SK-N-MC (cell line): ENCODE data around the gene MAP3K7CL.

ENCODE experiments used
- EZH2 ChIP-seq: fragments of 200-600 bp; sonication (generic); IDR thresholded peaks from one replicate; pipeline ENCODE4 v1.6.1; 2017; ENCODE audit warnings: antibody characterized with exemption
- POLR2AphosphoS5 ChIP-seq: IDR thresholded peaks from 2 replicates; pipeline ENCODE4 v1.6.1; 2012; ENCODE audit warnings: mild to moderate bottlenecking, low read depth, low read length, borderline replicate concordance

- TF ChIP-seq EZH2: no peak
- TF ChIP-seq POLR2AphosphoS5: no peak
Observed at GRCh38 chr21:29177800-29178199, 47.4 kb downstream of the MAP3K7CL start.
